ENCODE data around the gene SLC12A8. TPM values are rescaled to one million over a fixed set of nuclear protein-coding genes. Genes with fewer than 3 reads are reported as not detected.

Gene SLC12A8
- total and polyA plus RNA-seq, 3 donors from 2014 or later, result 10.3 to 21.0 (median 12.3) TPM

GRCh38 chr3:125110876-125111480, 101.6 kb downstream of the SLC12A8 start:
- Histone ChIP-seq H3K4me1 (peaks cover 10% of the 10 kb centered on the region), H3K27ac (no peak overlapping the region)
- 89 to 92% methylated on average over 3 of the region's 3 CpGs for WGBS, 2 donors

GRCh38 chr3:125110016-125110875, 102.3 kb downstream of the SLC12A8 start:
- Histone ChIP-seq H3K27me3 (no peaks in the 10 kb centered on the region), H3K27ac (no peak overlapping the region), H3K4me1 (peaks cover 3% of the 10 kb centered on the region), H3K9me3 (no peaks in the 10 kb centered on the region), H3K36me3 (ENCODE audit: low read depth, missing control alignments) (no peaks in the 10 kb centered on the region), H3K4me3 (no peak overlapping the region)
- DNase-seq, result no peak
- TF ChIP-seq, protein P1, sequence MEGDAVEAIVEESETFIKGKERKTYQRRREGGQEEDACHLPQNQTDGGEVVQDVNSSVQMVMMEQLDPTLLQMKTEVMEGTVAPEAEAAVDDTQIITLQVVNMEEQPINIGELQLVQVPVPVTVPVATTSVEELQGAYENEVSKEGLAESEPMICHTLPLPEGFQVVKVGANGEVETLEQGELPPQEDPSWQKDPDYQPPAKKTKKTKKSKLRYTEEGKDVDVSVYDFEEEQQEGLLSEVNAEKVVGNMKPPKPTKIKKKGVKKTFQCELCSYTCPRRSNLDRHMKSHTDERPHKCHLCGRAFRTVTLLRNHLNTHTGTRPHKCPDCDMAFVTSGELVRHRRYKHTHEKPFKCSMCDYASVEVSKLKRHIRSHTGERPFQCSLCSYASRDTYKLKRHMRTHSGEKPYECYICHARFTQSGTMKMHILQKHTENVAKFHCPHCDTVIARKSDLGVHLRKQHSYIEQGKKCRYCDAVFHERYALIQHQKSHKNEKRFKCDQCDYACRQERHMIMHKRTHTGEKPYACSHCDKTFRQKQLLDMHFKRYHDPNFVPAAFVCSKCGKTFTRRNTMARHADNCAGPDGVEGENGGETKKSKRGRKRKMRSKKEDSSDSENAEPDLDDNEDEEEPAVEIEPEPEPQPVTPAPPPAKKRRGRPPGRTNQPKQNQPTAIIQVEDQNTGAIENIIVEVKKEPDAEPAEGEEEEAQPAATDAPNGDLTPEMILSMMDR (IDR thresholded peaks at IDR 0.05), result no peak
- no peak for TF ChIP-seq POLR2A (IDR thresholded peaks at IDR 0.05)
- 85 to 90% methylated on average over 10 of the region's 10 CpGs for WGBS, 2 donors
- intact Hi-C loops (cut with DNase I; ENCODE audit: low total_unique reads), result no loop called here

More at GRCh38 chr3:125110876-125111480, 101.6 kb downstream of the SLC12A8 start:
- Histone ChIP-seq H3K36me3 (ENCODE audit: low read depth, missing control alignments) (no peaks in the 10 kb centered on the region), H3K9me3 (no peaks in the 10 kb centered on the region), H3K27me3 (no peaks in the 10 kb centered on the region), H3K4me3 (no peak overlapping the region)
- TF ChIP-seq, protein P1 (IDR thresholded peaks at IDR 0.05), result no peak
- DNase-seq, result no peak
- intact Hi-C loops (cut with DNase I; ENCODE audit: low total_unique reads), result no loop called here

GRCh38 chr3:125109536-125109925, 103.0 kb downstream of the SLC12A8 start:
- H3K4me1 ChIP-seq, result no peaks in the 10 kb centered on the region
- no peak overlapping the region for H3K4me3 ChIP-seq
- no peaks in the 10 kb centered on the region for H3K36me3 ChIP-seq (ENCODE audit: low read depth, missing control alignments)
- H3K27me3 ChIP-seq, result no peaks in the 10 kb centered on the region
- DNase-seq, result no peak
- TF ChIP-seq, protein P1 (IDR thresholded peaks at IDR 0.05), result no peak
- no peak for TF ChIP-seq POLR2A (IDR thresholded peaks at IDR 0.05)
- intact Hi-C loops (cut with DNase I; ENCODE audit: low total_unique reads), result no loop called here
- no peak overlapping the region for H3K27ac ChIP-seq
- 90 to 98% methylated on average over 4 of the region's 4 CpGs for WGBS, 2 donors
- no peaks in the 10 kb centered on the region for H3K9me3 ChIP-seq

GRCh38 chr3:125108833-125109535, 103.6 kb downstream of the SLC12A8 start:
- Histone ChIP-seq H3K4me1 (no peaks in the 10 kb centered on the region), H3K36me3 (ENCODE audit: low read depth, missing control alignments) (no peaks in the 10 kb centered on the region), H3K9me3 (no peaks in the 10 kb centered on the region), H3K27ac (no peak overlapping the region), H3K4me3 (no peak overlapping the region), H3K27me3 (no peaks in the 10 kb centered on the region)
- intact Hi-C loops (cut with DNase I; ENCODE audit: low total_unique reads), result no loop called here
- TF ChIP-seq, protein P1 (IDR thresholded peaks at IDR 0.05), result no peak
- TF ChIP-seq POLR2A (IDR thresholded peaks at IDR 0.05), result no peak
- 84 to 93% methylated on average over 9 of the region's 9 CpGs for WGBS, 2 donors
- DNase-seq, result no peak
